Stimulated activated CD8-positive, alpha-beta memory T cell treated with anti-CD3 and anti-CD28 coated beads, Interleukin-12 subunit alpha, Interleukin-12 subunit beta, amount 100 ng/mL, for 1 hour (primary cell): ENCODE data around the gene RASGRP4.
"Not testable (repeated sequence)": the region's sequence is repeated elsewhere in the genome, so short reads cannot be mapped to it uniquely, and the experiment has no call there.

Source experiments
- DNase-seq: peaks from one replicate; pipeline ENCODE4 v3.0.0-alpha.2; 2020; ENCODE audit warnings: low read depth

Gene RASGRP4

DNA sequence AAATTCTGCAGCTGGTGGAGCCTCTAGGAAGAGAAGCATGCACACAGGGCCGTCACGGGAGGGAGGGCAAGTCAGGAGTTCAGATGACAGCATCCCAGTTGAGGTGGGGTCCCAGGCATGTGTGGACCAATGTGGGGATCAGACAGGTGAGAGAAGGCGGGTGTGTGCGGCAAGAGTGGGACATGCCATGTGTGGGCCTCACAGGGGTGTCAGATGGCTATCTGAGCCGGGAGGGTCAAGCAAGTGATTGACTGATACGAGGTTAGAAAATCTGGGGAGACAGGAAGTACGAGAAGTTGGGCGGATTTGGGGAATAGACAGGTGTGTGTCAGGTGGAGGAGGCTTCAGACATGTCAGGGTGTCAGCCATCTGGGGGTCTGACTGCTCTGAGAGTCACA, 8.9 kb downstream of the RASGRP4 start:
- DNase-seq: no peak

DNA sequence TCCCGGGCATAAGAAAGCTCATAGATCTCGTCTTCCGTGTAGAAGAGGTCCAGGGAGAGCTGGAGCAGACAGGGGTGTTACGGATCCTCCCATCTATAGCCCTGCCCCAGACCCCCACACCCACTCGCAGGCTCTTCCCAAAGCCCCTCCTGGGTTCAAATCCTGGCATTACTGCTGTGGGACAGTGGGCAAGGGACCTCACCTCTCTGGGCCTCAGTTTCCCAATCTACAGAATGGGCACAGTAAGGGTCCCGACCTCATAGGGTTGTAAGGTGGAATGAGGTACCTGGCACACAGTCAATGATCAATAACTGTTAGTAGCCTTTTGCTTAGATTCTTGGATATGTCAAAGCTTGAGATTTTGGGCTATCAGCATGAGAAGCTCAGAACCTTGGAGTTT, 12.6 kb downstream of the RASGRP4 start:
- DNase-seq: no peak

DNA sequence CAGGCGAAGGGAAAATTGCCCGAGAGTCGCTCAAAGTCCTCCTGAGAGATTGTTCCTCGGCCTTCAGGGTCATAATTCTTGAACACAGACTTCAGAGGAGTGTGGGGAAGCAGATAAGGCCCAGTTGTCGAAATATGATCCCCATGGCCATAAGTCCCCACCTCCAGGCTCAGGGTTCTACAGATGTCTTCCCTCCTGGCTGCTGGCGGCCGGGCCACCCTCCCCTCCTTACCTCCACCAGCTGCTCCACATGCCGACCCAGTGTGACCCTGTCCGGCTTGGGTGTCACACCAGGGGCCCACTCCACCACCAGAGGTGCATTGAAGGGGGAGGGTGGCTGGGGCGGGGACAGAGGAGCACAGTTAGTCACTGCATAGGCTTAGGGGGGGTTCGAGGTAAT, 13.1 kb downstream of the RASGRP4 start:
- DNase-seq: no peak

DNA sequence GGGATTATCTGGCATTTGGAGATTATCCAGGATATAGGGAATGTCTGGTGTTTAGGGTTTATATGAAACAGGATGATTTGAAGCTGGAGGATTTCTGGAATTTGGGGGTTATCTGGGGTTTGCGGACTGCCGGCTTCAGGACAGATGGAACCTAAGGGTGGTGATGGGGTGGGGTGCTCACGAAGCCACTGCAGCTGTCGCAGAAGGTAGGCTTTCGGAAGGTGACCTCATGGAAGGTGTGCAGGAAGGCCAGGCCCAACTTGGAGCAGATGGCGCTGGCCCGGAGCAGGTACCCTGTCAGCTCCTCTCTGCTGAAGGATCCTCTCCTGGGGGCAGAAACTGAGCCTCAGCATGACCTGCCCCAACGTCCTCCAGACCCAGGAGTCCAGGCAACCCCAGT, 13.5 kb downstream of the RASGRP4 start:
- DNase-seq: no peak

DNA sequence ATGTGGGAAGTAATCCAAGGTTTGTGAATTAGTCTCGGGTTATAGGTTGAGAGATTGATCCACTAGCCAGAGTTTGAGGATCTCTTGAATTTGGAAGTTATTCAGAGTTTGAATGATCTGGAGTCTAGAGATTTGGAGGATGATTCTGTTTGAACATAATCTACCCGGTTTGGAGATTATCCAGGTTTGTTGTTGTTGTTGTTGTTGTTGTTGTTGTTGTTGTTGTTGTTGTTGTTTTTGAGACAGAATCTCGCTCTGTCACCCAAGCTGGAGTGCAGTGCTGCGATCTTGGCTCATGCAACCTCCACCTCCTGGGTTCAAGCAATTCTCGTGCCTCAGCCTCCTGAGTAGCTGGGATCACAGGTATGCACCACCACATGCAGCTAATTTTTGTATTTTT, 14.1 kb downstream of the RASGRP4 start:
- DNase-seq: not testable (repeated sequence)

DNA sequence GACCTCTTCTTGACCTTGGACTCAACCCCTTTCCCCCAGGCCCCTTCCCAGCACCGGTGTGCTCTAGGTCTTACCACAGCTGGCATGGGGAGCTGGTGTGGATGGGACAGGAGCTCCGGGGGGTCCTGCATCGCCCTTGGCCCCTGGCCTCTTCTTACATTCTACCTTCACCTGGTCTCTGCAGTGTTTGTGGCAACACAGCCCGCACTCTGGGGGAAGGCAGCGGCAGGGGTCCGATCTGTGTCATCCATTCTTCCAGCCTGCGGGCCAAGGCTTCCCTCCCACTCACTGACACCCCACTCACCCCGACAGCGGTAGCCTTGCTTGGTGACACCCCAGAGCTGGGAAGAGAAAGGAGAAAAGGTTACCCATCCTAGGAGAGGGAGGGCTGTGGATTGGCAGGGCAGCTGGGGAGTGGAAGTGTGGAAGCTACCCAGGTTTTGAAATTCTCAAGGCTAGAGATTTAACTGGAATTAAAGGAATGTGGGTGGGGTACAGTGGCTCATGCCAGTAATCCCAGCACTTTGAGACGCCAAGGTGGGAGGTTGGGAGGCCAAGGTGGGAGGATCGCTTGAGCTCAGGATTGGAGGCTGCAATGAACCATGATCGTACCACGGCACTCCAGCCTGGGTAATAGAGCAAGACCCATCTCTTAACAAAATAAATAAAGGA, 14.8 kb downstream of the RASGRP4 start:
- DNase-seq: no peak

DNA sequence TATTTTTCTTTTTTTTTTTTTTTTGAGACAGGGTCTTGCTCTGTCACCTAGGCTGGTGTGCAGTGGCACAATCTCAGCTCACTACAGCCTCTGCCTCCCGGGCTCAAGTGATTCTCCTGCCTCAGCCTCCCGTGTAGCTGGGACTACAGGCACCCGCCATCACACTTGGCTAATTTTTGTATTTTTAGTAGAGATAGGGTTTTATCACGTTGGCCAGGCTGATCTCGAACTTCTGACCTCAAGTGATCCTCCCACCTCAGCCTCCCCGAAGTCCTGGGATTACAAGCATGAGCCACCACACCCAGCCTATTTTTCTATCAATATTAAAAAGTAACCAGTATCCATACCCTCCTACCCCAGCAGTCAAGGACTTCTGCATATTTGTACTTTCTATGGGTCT, 15.6 kb downstream of the RASGRP4 start:
- DNase-seq: not testable (repeated sequence)

DNA sequence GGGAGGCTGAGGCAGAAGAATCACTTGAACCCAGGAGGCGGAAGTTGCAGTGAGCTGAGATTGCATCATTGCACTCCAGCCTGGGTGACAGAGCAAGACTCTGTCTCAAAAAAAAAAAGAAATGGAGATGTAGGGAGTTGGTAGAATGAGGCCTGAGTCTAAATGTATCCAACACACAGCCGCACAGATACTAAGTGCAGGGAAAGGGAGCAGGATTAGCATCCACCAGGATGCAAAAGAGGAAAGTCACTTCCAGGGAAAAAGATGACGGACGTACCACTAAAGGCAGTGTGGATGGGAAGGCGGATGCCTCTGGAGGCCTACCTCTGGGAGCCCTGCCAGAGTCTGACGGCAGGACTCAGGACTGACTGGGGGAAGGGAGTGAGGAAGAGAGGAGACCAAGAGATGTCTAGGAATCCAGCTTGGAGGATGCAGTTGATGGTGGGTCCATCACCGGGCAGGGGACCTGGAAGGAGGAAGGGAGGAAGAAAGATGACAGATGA, 16.3 kb downstream of the RASGRP4 start:
- no peak for DNase-seq

DNA sequence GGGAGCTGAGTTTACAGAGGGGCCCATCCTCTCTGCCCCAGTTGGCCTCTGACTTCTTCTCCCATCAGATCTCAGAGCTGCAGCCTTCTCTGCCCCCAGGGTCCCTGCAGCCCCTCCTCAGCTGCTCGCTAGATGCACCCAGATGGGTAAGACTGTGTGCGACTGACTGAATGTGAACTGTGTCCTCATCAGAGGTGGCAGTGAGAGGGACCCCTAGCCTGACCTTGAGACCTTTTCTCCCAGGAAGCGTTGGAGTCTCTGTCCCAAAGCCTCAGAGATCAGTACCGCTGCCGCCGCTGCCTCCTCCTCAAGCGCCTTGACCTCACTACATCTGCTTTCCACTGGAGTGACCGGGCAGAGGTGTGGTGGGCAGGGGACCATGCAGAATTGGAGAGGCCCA, 20.7 kb downstream of the RASGRP4 start:
- no peak for DNase-seq

DNA sequence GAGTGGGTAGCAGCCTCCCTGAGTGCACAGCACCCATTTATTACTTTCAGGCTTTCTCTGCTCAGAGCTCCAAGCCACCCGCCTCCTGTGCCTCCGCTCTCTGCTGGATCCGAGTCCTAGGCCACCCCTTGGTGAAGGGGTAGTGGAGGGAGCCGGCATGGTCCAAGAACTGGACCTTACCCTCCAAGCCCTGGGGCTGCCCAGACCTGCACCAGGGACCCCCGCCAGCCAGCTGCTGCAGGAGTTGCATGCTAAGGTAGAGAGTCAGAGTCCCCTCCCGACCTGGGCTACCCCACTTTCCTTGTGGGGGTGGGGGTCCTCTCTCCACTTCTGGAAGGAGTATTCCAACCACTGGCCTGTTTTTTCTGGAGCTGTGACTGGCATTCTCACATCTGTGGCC, 21.2 kb downstream of the RASGRP4 start:
- DNase-seq: no peak

DNA sequence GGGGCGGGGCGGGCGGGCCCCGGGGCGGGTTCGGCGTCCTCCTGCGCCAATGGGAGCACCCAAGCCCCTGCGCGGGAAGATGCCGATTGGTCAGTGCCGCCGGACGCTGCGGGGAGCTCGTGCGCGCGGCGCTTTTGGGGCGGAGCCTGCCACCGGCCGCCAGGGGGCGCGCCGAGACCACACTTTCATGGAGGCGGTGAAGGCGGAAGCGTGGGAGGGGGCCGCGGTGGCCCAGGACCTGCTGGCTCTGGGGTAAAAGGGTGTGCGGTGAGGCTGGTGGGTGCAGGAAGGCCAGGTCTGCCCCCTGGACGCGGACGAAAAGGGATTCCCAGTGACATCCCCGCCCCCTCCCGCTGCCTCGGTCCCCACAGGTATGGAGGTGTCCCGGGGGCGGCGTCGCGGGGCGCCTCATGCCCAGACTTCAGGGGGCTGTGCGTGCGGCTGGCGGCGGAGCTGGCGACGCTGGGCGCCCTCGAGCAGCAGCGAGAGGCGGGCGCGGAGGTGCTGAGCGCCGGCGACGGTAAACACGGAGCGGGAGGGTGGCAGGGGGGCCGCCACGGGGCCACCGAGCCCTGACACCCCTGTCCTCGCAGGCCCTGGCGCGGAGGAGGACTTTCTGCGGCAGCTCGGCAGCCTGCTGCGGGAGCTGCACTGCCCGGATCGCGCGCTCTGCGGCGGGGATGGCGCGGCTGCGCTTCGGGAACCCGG, 22.9 kb downstream of the RASGRP4 start, which contains the start of gene FAM98C:
FAM98C (plus strand) TSS at position 127 of the 708 bp plus-strand sequence; CDS start at position 188, 61 bp downstream.
- DNase-seq: peak; percentile 93

DNA sequence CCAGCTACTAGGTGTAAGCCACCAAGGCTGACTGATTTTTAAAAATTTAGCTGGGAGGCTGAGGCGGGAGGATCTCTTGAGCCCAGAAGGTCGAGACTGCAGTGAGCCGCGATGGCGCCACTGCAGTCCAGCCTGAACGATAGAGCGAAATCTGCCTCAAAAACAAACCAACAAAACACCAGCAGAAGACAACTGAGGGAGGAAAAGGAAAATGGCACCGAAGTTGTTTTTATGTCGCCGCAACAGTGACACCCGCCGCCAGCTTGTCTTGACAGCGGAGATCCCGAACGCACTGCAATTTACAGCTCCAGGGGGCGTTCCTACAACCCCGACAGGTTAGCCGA, 23.4 kb downstream of the RASGRP4 start:
- DNase-seq: no peak

DNA sequence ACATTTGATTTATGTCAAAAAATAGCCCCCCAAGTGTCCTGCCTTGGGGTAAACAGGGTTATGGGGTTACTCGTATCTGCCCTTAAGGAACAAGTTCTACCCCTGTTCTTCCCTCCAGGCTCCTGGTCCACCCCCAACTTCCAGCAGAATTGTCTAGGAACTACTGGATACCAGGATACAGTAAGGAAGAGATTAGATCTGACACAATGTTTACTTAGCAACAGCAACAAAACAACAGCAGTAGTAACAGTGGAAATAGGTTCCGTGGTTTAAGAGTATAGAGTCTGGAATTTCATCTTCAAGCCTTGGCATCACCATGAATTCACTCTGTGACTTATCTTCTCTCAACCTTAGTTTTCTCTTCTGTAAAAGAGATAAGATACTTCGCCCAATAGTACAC, 24.9 kb downstream of the RASGRP4 start:
- DNase-seq: no peak

DNA sequence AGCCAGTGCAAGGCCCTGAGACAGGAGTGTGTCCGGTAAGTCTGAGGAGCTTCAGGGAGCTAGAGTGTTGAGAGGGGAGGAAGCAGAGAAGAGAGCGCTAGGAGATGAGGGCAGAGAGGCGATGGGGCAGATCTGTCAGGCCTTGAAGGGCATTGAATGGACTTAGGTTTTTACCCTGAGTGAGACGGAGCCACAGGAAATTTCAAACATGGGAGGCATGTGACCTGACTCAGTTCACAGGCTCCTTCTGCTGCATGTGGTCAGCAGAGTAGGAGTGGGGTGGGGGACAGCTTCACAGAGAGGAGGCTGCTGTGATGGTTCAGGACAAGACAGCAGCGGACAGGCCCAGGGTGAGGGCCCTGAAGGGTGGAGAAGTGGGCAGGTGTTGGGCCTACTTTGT, 25.7 kb downstream of the RASGRP4 start:
- DNase-seq: no peak

DNA sequence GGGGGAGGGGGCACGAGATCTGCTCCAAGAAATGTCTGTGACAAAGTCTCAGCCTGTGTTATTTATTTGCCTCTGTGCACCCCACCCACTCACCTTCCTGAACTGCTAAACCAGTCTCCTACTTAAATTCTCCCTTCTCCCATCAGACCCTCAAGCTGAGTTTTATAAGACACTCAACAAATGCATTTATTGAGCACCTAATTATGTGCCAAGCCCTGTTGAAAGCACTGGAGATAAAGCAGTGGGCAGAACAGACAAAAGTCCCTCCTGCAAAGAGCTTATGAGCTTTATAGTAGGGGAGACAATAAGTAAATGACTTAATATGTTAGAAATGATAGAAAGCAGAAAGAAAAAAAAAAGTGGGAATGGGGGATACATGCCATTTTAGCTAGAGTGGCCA, 26.5 kb downstream of the RASGRP4 start:
- no peak for DNase-seq

DNA sequence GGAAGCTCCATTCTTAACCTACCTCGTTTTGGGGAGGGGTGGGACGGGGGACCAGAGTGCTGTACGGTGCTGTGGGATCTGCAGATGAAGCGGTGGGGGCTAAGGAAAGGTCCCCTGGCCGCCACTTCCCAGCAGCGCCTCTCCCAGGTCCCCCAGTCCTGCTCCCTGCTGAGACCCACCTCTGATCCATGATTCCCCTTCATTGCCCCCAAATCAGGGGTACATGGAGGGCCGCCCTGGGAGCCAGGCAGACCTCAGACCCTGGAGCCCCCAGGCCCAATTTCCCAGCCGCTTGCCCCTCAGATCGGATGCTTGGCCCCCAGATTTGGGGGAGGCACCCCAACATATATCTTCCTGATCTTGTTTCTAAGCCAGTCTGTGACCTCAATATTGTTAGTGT, 26.9 kb downstream of the RASGRP4 start:
- DNase-seq: no peak

DNA sequence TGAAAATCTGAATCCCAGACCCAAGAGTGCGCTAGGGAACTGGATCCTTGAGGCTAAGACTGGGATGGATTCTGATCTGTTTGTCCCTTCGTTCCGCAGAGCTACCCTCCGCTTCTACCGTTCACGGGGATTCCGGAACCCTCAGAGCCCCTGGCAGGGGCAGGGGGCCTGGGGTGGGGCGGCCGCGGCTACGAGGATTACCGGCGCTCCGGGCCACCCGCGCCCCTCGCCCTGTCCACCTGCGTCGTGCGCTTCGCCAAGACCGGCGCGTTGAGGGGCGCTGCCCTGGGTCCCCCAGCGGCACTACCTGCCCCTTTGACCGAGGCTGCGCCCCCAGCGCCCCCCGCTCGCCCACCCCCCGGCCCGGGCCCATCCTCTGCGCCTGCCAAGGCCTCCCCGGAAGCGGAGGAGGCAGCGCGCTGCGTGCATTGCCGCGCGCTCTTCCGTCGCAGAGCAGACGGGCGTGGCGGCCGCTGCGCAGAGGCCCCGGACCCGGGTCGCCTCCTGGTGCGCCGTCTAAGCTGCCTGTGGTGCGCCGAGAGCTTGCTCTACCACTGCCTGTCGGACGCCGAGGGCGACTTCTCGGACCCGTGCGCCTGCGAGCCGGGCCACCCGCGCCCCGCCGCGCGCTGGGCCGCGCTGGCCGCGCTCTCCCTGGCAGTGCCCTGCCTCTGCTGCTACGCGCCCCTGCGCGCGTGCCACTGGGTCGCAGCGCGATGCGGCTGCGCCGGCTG, 30.5 kb downstream of the RASGRP4 start:
- DNase-seq: no peak

DNA sequence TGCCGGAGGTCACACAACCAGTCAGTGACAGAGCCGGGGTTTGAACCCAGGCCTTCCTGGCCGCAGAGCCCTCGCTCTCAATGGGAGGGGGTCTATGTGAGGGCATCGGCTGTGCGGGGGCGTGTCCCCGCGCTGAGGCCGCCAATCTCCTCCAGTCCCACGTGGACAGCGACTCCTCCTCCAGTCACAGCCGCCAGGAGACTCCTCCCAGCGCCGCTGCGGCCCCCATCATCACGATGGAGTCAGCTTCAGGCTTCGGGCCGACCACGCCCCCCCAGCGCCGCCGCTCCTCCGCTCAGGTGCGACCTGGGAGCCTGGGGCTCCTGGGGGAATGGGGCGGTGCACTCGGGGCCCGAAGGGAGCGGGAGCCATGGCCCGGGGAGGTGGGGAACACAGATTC, 31.5 kb downstream of the RASGRP4 start:
- DNase-seq: no peak

DNA sequence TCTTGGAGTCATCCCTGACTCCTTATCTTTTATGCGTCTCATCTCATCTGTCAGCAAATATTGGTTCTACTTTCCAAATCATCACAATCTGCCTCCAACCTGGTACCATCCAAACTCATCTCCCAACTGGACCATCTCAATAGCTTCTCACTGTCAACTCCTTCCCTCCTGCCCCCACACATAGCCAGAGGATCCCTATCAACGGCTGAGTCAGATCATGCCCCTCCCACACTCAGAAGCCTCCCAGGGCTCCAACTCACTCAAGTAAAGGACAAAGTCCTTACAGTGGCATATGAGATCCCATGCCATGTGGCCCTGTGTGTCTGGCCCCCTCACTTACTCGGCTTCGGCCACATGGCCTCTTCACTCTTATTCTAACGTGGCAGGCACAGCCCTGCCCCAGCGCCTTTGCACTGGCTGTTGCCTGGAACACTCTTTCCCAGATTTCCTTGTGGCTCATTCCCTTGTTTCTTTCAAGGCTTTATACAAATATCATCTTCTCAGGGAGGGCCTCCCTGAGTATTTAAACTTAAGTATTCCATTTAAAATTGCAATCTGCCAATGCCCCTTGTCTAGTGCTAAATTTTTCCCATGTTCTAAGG, 33.2 kb downstream of the RASGRP4 start:
- DNase-seq: no peak

DNA sequence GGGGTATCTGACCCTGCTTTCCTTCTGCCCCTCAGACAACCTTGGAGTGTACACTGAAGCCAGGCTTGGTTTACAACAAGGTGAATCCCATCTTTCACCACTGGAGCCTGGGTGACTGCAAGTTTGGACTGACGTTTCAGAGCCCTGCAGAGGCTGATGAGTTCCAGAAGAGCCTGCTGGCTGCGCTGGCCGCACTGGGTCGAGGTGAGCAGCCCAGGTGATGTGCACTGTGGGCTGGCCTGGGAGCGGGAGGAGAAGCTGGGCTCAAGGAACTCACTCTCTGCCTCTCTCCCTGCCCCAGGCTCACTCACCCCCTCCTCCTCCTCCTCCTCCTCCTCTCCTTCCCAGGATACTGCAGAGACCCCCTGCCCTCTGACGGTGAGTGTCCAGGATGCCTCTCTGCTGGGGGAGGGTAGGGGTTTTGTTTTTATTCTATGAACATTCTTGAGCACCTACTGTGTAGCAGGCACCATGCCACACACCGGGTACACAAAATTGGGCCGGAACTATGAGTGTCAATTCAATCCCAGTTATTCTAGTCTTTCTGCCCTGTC, 34.0 kb downstream of the RASGRP4 start:
- DNase-seq: no peak

DNA sequence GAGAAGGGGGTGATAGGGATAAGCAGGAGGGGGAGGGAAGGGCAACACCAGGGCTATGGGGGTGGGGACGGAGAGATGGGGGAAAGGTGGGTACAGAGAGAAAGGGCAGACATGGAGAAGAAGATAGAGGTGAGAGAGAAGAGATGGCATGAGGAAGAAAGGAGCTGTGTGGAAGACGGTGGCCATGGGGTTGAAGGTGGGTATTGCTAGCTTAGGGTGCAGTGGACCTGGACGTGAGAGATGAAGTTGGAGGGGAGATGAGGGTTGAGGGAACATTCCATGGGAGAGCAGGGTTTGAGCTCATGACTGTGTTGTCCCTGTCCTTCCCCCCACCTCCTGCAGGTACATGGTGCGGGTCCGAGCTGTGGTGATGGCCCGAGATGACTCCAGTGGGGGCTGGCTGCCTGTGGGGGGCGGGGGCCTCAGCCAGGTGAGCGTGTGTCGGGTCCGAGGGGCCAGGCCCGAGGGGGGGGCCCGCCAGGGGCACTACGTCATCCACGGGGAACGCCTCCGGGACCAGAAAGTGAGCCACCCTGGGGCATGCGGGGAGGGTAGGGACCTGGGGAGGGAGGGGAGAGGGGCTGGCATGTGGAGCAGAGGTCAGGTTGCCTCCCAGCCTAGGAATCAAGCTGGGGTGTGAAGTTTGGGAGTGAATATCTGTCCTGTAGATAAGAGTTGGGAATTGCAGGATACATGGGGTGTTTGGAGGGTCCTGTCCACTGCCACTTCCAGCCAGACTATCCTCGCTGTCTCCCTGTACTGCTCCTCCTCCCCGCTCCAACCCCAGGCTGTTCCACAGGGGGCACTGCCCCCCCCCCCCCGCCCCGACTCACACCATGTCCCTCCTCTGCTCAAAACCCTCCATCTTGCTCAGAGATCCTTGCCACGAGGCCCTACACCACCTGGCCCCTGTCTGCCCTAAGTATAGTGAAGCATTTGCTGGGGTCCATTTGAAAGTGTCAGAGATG, 35.8 kb downstream of the RASGRP4 start:
- no peak for DNase-seq
